Measurements from ENCODE around the gene TMEM11. TPM values are rescaled to one million over a fixed set of nuclear protein-coding genes. Genes with fewer than 3 reads are reported as not detected.
A peak's percentile ranks its signal among the peaks of the same experiment; 100 is the strongest.

Gene TMEM11
- total RNA-seq, 1 donor = 21.6 TPM

GRCh38 chr17:21201874-21202273, 12.1 kb downstream of the TMEM11 start:
- no peak overlapping the region for H3K4me3 ChIP-seq (ENCODE audit: low read depth, low read length)
- TF ChIP-seq CTCF (IDR thresholded peaks at IDR 0.05; ENCODE audit: insufficient read depth, low read depth, low read length) = no peak
- DNase-seq (ENCODE audit: low read depth) = no peak

GRCh38 chr17:21201298-21201595, 12.7 kb downstream of the TMEM11 start:
- H3K4me3 ChIP-seq (ENCODE audit: low read depth, low read length) = no peak overlapping the region
- TF ChIP-seq CTCF (IDR thresholded peaks at IDR 0.05; ENCODE audit: insufficient read depth, low read depth, low read length) = no peak
- no peak for DNase-seq (ENCODE audit: low read depth)

- DNase-seq (ENCODE audit: low read depth) = no peak
These were observed 13.2 kb downstream of the TMEM11 start for GRCh38 chr17:21200590-21201297.

GRCh38 chr17:21199856-21200255, 14.1 kb downstream of the TMEM11 start:
- TF ChIP-seq CTCF (IDR thresholded peaks at IDR 0.05; ENCODE audit: insufficient read depth, low read depth, low read length) = no peak
- no peak overlapping the region for H3K4me3 ChIP-seq (ENCODE audit: low read depth, low read length)
- no peak for DNase-seq (ENCODE audit: low read depth)

More at GRCh38 chr17:21200590-21201297, 13.2 kb downstream of the TMEM11 start:
- TF ChIP-seq CTCF (IDR thresholded peaks at IDR 0.05; ENCODE audit: insufficient read depth, low read depth, low read length) = no peak
- H3K4me3 ChIP-seq (ENCODE audit: low read depth, low read length) = no peak overlapping the region

GRCh38 chr17:21199311-21199710, 14.7 kb downstream of the TMEM11 start:
- peak; percentile 95 for DNase-seq (ENCODE audit: low read depth)
- peak; percentile 5 for TF ChIP-seq CTCF (IDR thresholded peaks at IDR 0.05; ENCODE audit: insufficient read depth, low read depth, low read length)

GRCh38 chr17:21198411-21198810, 15.6 kb downstream of the TMEM11 start:
- DNase-seq (ENCODE audit: low read depth) = no peak
- H3K4me3 ChIP-seq (ENCODE audit: low read depth, low read length) = no peak overlapping the region
- TF ChIP-seq CTCF (IDR thresholded peaks at IDR 0.05; ENCODE audit: insufficient read depth, low read depth, low read length) = no peak

More at GRCh38 chr17:21199311-21199710, 14.7 kb downstream of the TMEM11 start:
- no peak overlapping the region for H3K4me3 ChIP-seq (ENCODE audit: low read depth, low read length)

GRCh38 chr17:21196126-21196525, 17.8 kb downstream of the TMEM11 start:
- H3K4me3 ChIP-seq (ENCODE audit: low read depth, low read length) = no peak overlapping the region
- TF ChIP-seq CTCF (IDR thresholded peaks at IDR 0.05; ENCODE audit: insufficient read depth, low read depth, low read length) = no peak
- DNase-seq (ENCODE audit: low read depth) = no peak

Data from fibroblast of villous mesenchyme (primary cell).